ENCODE data around the gene SORCS1. TPM values are rescaled to one million over a fixed set of nuclear protein-coding genes. Genes with fewer than 3 reads are reported as not detected.

Gene SORCS1
- total RNA-seq, 1 donor from 2014 or later, result 0.23 TPM

- no peaks in the 10 kb centered on the region for H3K9me3 ChIP-seq
- no peaks in the 10 kb centered on the region for H3K4me1 ChIP-seq
- ATAC-seq, result no peak
- TF ChIP-seq CTCF (IDR thresholded peaks at IDR 0.05), result no peak
- H3K36me3 ChIP-seq, result no peaks in the 10 kb centered on the region
- H3K27ac ChIP-seq, result no peak overlapping the region
- DNase-seq, result no peak
- intact Hi-C loops (cut with DNase I), result no loop called here
- H3K27me3 ChIP-seq, result no peaks in the 10 kb centered on the region
- H3K4me3 ChIP-seq, result no peak overlapping the region
These were observed 173.4 kb downstream of the SORCS1 start for GRCh38 chr10:106991091-106991490.

GRCh38 chr10:106987362-106987761 is 177.1 kb downstream of the SORCS1 start:
- Histone ChIP-seq H3K4me3 (no peak overlapping the region), H3K27ac (no peak overlapping the region), H3K9me3 (no peaks in the 10 kb centered on the region), H3K4me1 (no peaks in the 10 kb centered on the region), H3K36me3 (no peaks in the 10 kb centered on the region), H3K27me3 (no peaks in the 10 kb centered on the region)
- ATAC-seq, result no peak
- no peak for TF ChIP-seq CTCF (IDR thresholded peaks at IDR 0.05)
- intact Hi-C loops (cut with DNase I), result no loop called here
- no peak for DNase-seq

- DNase-seq, result no peak
- no peaks in the 10 kb centered on the region for H3K36me3 ChIP-seq
These were observed 182.2 kb downstream of the SORCS1 start for GRCh38 chr10:106982268-106982667.

GRCh38 chr10:106981452-106982075 is 182.9 kb downstream of the SORCS1 start:
- Histone ChIP-seq H3K9me3 (no peaks in the 10 kb centered on the region), H3K27ac (no peak overlapping the region), H3K4me3 (no peak overlapping the region), H3K4me1 (no peaks in the 10 kb centered on the region), H3K36me3 (no peaks in the 10 kb centered on the region), H3K27me3 (no peaks in the 10 kb centered on the region)
- no peak for DNase-seq
- intact Hi-C loops (cut with DNase I), result no loop called here
- TF ChIP-seq CTCF (IDR thresholded peaks at IDR 0.05), result no peak
- ATAC-seq, result no peak

More at GRCh38 chr10:106982268-106982667, 182.2 kb downstream of the SORCS1 start:
- intact Hi-C loops (cut with DNase I), result no loop called here
- H3K9me3 ChIP-seq, result no peaks in the 10 kb centered on the region
- no peak overlapping the region for H3K27ac ChIP-seq
- no peak for ATAC-seq
- no peak overlapping the region for H3K4me3 ChIP-seq
- no peaks in the 10 kb centered on the region for H3K4me1 ChIP-seq
- no peak for TF ChIP-seq CTCF (IDR thresholded peaks at IDR 0.05)
- H3K27me3 ChIP-seq, result no peaks in the 10 kb centered on the region

GRCh38 chr10:106980495-106981451 is 183.7 kb downstream of the SORCS1 start:
- Histone ChIP-seq H3K9me3 (no peaks in the 10 kb centered on the region), H3K36me3 (no peaks in the 10 kb centered on the region), H3K4me3 (no peak overlapping the region), H3K4me1 (no peaks in the 10 kb centered on the region), H3K27ac (no peak overlapping the region), H3K27me3 (no peaks in the 10 kb centered on the region)
- ATAC-seq, result no peak
- TF ChIP-seq CTCF (IDR thresholded peaks at IDR 0.05), result no peak
- no peak for DNase-seq
- intact Hi-C loops (cut with DNase I), result no loop called here
